ENCODE results near the gene PRELID2. TPM values are rescaled to one million over a fixed set of nuclear protein-coding genes. Genes with fewer than 3 reads are reported as not detected.
A peak's percentile ranks its signal among the peaks of the same experiment; 100 is the strongest.
"Not testable (repeated sequence)": the region's sequence is repeated elsewhere in the genome, so short reads cannot be mapped to it uniquely, and the experiment has no call there.

PRELID2 gene
- total and polyA plus RNA-seq, 2 experiments from 2014 or later = 15.6 to 24.7 TPM

DNA sequence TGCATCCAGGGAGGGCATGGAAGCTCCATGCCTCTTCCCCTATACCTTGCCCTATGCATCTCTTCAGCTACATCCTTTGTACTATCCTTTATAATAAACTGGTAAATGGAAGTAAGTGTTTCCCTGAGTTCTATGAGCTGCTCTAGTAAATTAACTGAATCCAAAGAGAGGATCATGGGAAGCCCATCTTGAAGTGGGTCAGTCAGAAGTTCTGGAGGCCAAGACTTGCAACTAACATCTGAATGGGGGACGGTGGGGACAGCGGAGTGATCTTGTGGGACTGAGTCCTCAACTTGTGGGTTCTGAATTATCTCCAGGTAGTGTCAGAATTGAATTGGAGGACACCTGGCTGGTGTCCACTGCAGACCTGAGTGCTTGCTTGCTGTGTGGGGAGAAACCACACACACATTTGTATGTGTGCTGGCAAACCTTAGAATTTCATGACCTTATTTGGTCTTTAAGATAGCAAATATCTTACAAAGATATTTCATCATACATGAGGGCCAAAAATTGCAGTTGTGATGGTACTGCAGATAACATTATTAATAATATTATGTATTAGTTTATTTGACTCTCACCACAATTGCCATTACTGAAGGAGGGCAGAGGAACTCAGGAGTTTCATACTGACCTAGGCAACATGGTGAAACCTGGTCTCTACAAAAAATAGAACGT is 5.5 kb upstream of the PRELID2 start:
- no peak for DNase-seq (ENCODE audit: low spot score)
- H3K27ac ChIP-seq = no peak overlapping the region
- no peak overlapping the region for H3K4me2 ChIP-seq
- TF ChIP-seq EZH2phosphoT487 (IDR thresholded peaks at IDR 0.05; ENCODE audit: low read depth, severe bottlenecking, unreplicated experiment) = no peak
- TF ChIP-seq CTCF (IDR thresholded peaks at IDR 0.05; ENCODE audit: poor library complexity) = no peak
- TF ChIP-seq EZH2 (IDR thresholded peaks at IDR 0.05; ENCODE audit: borderline replicate concordance) = no peak
- H3K9me3 ChIP-seq (ENCODE audit: low read depth) = no peaks in the 10 kb centered on the region
- H3K9me2 ChIP-seq (replicated peaks; ENCODE audit: insufficient read depth) = no peaks in the 10 kb centered on the region
- H3K79me2 ChIP-seq = no peaks in the 10 kb centered on the region
- no peak overlapping the region for H3K4me3 ChIP-seq
- no peaks in the 10 kb centered on the region for H3K27me3 ChIP-seq
- peaks cover 5% of the 10 kb centered on the region for H3K4me1 ChIP-seq (ENCODE audit: insufficient read depth)
- H3K36me3 ChIP-seq (replicated peaks; ENCODE audit: insufficient read depth, low read depth) = no peaks in the 10 kb centered on the region
- WGBS (ENCODE audit: low lambda C conversion rate, missing lambda C conversion rate) = 99% methylated on average over 3 of the region's 3 CpGs
- H2AFZ ChIP-seq = no peak overlapping the region
- H4K20me1 ChIP-seq (ENCODE audit: insufficient read depth, poor library complexity, severe bottlenecking) = no peaks in the 10 kb centered on the region

GRCh38 chr5:145838276-145838675 is 3.1 kb upstream of the PRELID2 start:
- no peaks in the 10 kb centered on the region for H3K27me3 ChIP-seq
- no peaks in the 10 kb centered on the region for H3K9me3 ChIP-seq (ENCODE audit: low read depth)
- TF ChIP-seq EZH2phosphoT487 (IDR thresholded peaks at IDR 0.05; ENCODE audit: low read depth, severe bottlenecking, unreplicated experiment) = no peak
- TF ChIP-seq EZH2 (IDR thresholded peaks at IDR 0.05; ENCODE audit: borderline replicate concordance) = no peak
- no peak for TF ChIP-seq CTCF (IDR thresholded peaks at IDR 0.05; ENCODE audit: poor library complexity)
- no peak overlapping the region for H3K4me2 ChIP-seq
- H2AFZ ChIP-seq = no peak overlapping the region
- H3K79me2 ChIP-seq = peaks cover 15% of the 10 kb centered on the region
- H3K36me3 ChIP-seq (replicated peaks; ENCODE audit: insufficient read depth, low read depth) = no peaks in the 10 kb centered on the region
- H4K20me1 ChIP-seq (ENCODE audit: insufficient read depth, poor library complexity, severe bottlenecking) = no peaks in the 10 kb centered on the region
- peaks cover 6% of the 10 kb centered on the region for H3K4me1 ChIP-seq (ENCODE audit: insufficient read depth)
- DNase-seq (ENCODE audit: low spot score) = peak; percentile 44
- no peak overlapping the region for H3K27ac ChIP-seq
- H3K9me2 ChIP-seq (replicated peaks; ENCODE audit: insufficient read depth) = no peaks in the 10 kb centered on the region
- 55% methylated on average over 6 of the region's 6 CpGs for WGBS (ENCODE audit: low lambda C conversion rate, missing lambda C conversion rate)
- H3K4me3 ChIP-seq = no peak overlapping the region

GRCh38 chr5:145836241-145836640 is 1.1 kb upstream of the PRELID2 start:
- not testable (repeated sequence) for H3K4me3 ChIP-seq; H4K20me1 ChIP-seq (ENCODE audit: insufficient read depth, poor library complexity, severe bottlenecking); H3K27me3 ChIP-seq; H3K9me2 ChIP-seq (replicated peaks; ENCODE audit: insufficient read depth); H3K4me1 ChIP-seq (ENCODE audit: insufficient read depth); H3K36me3 ChIP-seq (replicated peaks; ENCODE audit: insufficient read depth, low read depth); DNase-seq (ENCODE audit: low spot score); H3K9me3 ChIP-seq (ENCODE audit: low read depth)
- WGBS (ENCODE audit: low lambda C conversion rate, missing lambda C conversion rate) = 99% methylated on average over 13 of the region's 13 CpGs
- Histone ChIP-seq H3K4me2 (peak overlapping the region; percentile 84), H3K79me2 (peaks cover 26% of the 10 kb centered on the region), H2AFZ (peak overlapping the region; percentile 70), H3K27ac (peak overlapping the region; percentile 90)

- Histone ChIP-seq H4K20me1 (ENCODE audit: insufficient read depth, poor library complexity, severe bottlenecking) (no peaks in the 10 kb centered on the region), H3K4me3 (peak overlapping the region; percentile 4), H3K4me2 (peak overlapping the region; percentile 84), H3K27me3 (no peaks in the 10 kb centered on the region), H3K27ac (peak overlapping the region; percentile 90), H3K79me2 (peaks cover 26% of the 10 kb centered on the region), H3K9me3 (ENCODE audit: low read depth) (no peaks in the 10 kb centered on the region), H3K36me3 (replicated peaks; ENCODE audit: insufficient read depth, low read depth) (no peaks in the 10 kb centered on the region), H3K9me2 (replicated peaks; ENCODE audit: insufficient read depth) (no peaks in the 10 kb centered on the region), H3K4me1 (ENCODE audit: insufficient read depth) (peaks cover 9% of the 10 kb centered on the region), H2AFZ (peak overlapping the region; percentile 70)
- WGBS (ENCODE audit: low lambda C conversion rate, missing lambda C conversion rate) = 77% methylated on average over 18 of the region's 18 CpGs
- no peak for DNase-seq (ENCODE audit: low spot score)
- TF ChIP-seq EZH2phosphoT487 (IDR thresholded peaks at IDR 0.05; ENCODE audit: low read depth, severe bottlenecking, unreplicated experiment) (no peak), EZH2 (IDR thresholded peaks at IDR 0.05; ENCODE audit: borderline replicate concordance) (no peak), CTCF (IDR thresholded peaks at IDR 0.05; ENCODE audit: poor library complexity) (no peak)
These were observed 702 bp upstream of the PRELID2 start for GRCh38 chr5:145835848-145836239.

Measured in hepatocyte (in vitro differentiated cells).